ENCODE measurements around the gene IRF2.

The IRF2 gene

GRCh38 chr4:184489771-184490170 lies 15.4 kb upstream of the IRF2 start:
- TF ChIP-seq CTCF (IDR thresholded peaks at IDR 0.05; ENCODE audit: low read depth, low read length, missing control alignments), result no peak
- DNase-seq (ENCODE audit: extremely low read depth, low read depth), result no peak
- no peak overlapping the region for H3K4me3 ChIP-seq (replicated peaks; ENCODE audit: low read depth, low read length)

GRCh38 chr4:184487503-184487902 lies 13.2 kb upstream of the IRF2 start:
- H3K4me3 ChIP-seq (replicated peaks; ENCODE audit: low read depth, low read length), result no peak overlapping the region
- DNase-seq (ENCODE audit: extremely low read depth, low read depth), result no peak
- no peak for TF ChIP-seq CTCF (IDR thresholded peaks at IDR 0.05; ENCODE audit: low read depth, low read length, missing control alignments)

GRCh38 chr4:184485279-184485678 lies 10.9 kb upstream of the IRF2 start:
- TF ChIP-seq CTCF (IDR thresholded peaks at IDR 0.05; ENCODE audit: low read depth, low read length, missing control alignments), result no peak
- no peak overlapping the region for H3K4me3 ChIP-seq (replicated peaks; ENCODE audit: low read depth, low read length)
- DNase-seq (ENCODE audit: extremely low read depth, low read depth), result no peak

- H3K4me3 ChIP-seq (replicated peaks; ENCODE audit: low read depth, low read length), result no peak overlapping the region
Measured at GRCh38 chr4:184481544-184481943, 7.2 kb upstream of the IRF2 start.

GRCh38 chr4:184479516-184479950 lies 5.2 kb upstream of the IRF2 start:
- DNase-seq (ENCODE audit: extremely low read depth, low read depth), result no peak
- H3K4me3 ChIP-seq (replicated peaks; ENCODE audit: low read depth, low read length), result no peak overlapping the region
- no peak for TF ChIP-seq CTCF (IDR thresholded peaks at IDR 0.05; ENCODE audit: low read depth, low read length, missing control alignments)

More at GRCh38 chr4:184481544-184481943, 7.2 kb upstream of the IRF2 start:
- no peak for DNase-seq (ENCODE audit: extremely low read depth, low read depth)
- no peak for TF ChIP-seq CTCF (IDR thresholded peaks at IDR 0.05; ENCODE audit: low read depth, low read length, missing control alignments)

GRCh38 chr4:184477201-184477999 lies 3.0 kb upstream of the IRF2 start:
- no peak overlapping the region for H3K4me3 ChIP-seq (replicated peaks; ENCODE audit: low read depth, low read length)
- no peak for TF ChIP-seq CTCF (IDR thresholded peaks at IDR 0.05; ENCODE audit: low read depth, low read length, missing control alignments)
- DNase-seq (ENCODE audit: extremely low read depth, low read depth), result no peak

Measured in HFF-Myc (cell line).